SK-N-SH (cell line): ENCODE data around the gene R3HDM2.

Experiments
- EP300 ChIP-seq, 2 experiments: IDR thresholded peaks; 2 replicates each; pipeline versions ENCODE4 v1.4.0 to v1.6.1; 2012; ENCODE audit warnings: borderline replicate concordance in 1 of 2, low read depth in 1 of 2, low read length in 1 of 2
- NFIC ChIP-seq: IDR thresholded peaks from 2 replicates; pipeline ENCODE4 v1.4.0; 2012; ENCODE audit warnings: borderline replicate concordance
- POLR2AphosphoS5 ChIP-seq: IDR thresholded peaks from 2 replicates; pipeline ENCODE4 v1.6.1; 2012; ENCODE audit warnings: low read depth, low read length
- RFX5 ChIP-seq: IDR thresholded peaks from 2 replicates; pipeline ENCODE4 v1.6.1; 2012; ENCODE audit warnings: mild to moderate bottlenecking, improper control_type of control experiment, low read length
- SMC3 ChIP-seq: IDR thresholded peaks from 2 replicates; pipeline ENCODE4 v1.6.1; 2012; ENCODE audit warnings: low read depth, low read length, improper control_type of control experiment
- TEAD4 ChIP-seq: IDR thresholded peaks from 2 replicates; pipeline ENCODE4 v1.4.0; 2012; ENCODE audit warnings: mild to moderate bottlenecking, borderline replicate concordance; ENCODE audit not compliant: insufficient read depth
- TF ChIP-seq, protein P1 (sequence below): fragments of 200-600 bp; sonication (generic); IDR thresholded peaks from 2 replicates; pipeline ENCODE4 v1.6.1; 2017; ENCODE audit warnings: antibody characterized with exemption, mild to moderate bottlenecking, moderate library complexity
- TF ChIP-seq, protein P2 (sequence below): IDR thresholded peaks from 2 replicates; pipeline ENCODE4 v1.4.0; 2012; ENCODE audit warnings: low read depth

DNA sequence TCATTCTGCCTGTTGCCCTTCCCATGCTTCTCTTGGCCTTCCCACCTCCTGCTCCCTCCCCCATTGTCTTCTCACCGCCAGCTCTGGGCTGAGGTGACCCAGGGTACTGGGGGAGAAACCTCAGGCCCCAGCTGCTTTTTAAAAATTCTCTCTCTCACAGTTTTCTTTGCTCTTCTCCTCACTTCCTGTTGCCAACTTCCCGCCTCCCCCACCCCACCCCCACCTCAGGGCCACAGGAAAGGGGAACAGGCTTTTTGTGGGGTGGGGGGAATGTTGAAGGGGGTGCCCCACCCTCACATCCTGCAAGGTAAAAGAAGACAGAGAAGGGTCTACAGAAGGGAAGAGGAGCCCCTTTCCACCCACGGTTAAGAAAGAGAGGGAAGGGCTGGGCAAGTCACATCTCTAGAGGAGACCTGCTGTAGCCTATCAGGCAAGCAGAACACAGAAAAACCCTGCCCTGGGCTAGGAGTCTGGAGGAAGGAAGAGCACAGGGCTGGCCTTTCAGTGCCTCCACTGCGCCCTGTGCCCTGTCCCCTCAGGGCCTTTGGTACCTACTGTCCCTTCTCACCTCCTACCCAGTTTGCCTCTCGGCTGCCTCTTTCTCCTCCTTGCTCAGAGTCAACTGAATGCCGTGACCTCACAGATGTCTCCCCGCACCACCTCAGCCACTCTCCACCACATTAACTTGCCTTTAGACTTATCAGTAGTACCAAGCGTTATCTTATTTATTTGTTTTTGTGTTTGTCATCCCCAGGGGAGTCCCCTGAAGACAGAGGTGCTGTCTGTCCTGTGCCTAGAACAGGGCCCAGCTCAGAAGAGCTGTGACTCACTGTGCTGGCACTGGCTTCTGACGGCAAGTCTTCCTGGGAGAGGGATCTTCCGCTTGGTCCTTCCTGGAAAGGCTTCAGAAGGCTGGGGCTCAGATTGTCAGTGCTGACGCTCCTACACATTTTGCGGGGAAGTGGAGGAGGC is 47.2 kb upstream of the R3HDM2 start:
- no peak for TF ChIP-seq EP300 (IDR thresholded peaks at IDR 0.05; ENCODE audit: borderline replicate concordance in 1 of 2, low read depth in 1 of 2, low read length in 1 of 2)
- TF ChIP-seq, protein P1, sequence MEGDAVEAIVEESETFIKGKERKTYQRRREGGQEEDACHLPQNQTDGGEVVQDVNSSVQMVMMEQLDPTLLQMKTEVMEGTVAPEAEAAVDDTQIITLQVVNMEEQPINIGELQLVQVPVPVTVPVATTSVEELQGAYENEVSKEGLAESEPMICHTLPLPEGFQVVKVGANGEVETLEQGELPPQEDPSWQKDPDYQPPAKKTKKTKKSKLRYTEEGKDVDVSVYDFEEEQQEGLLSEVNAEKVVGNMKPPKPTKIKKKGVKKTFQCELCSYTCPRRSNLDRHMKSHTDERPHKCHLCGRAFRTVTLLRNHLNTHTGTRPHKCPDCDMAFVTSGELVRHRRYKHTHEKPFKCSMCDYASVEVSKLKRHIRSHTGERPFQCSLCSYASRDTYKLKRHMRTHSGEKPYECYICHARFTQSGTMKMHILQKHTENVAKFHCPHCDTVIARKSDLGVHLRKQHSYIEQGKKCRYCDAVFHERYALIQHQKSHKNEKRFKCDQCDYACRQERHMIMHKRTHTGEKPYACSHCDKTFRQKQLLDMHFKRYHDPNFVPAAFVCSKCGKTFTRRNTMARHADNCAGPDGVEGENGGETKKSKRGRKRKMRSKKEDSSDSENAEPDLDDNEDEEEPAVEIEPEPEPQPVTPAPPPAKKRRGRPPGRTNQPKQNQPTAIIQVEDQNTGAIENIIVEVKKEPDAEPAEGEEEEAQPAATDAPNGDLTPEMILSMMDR = no peak
- no peak for TF ChIP-seq SMC3
- TF ChIP-seq POLR2AphosphoS5 = no peak
- no peak for TF ChIP-seq NFIC
- no peak for TF ChIP-seq TEAD4
- TF ChIP-seq RFX5 = no peak
- TF ChIP-seq, protein P2, sequence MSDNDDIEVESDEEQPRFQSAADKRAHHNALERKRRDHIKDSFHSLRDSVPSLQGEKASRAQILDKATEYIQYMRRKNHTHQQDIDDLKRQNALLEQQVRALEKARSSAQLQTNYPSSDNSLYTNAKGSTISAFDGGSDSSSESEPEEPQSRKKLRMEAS = no peak
